ENCODE results near the gene RTL1. TPM values are rescaled to one million over a fixed set of nuclear protein-coding genes. Genes with fewer than 3 reads are reported as not detected.

The RTL1 gene
- total and polyA plus RNA-seq, 2 donors (not counting 3 experiments of a cell fraction or from before 2014, with no cell fraction given): not detected

- DNase-seq (ENCODE audit: low read depth, low spot score): peak; percentile 53
- TF ChIP-seq JUN (IDR thresholded peaks at IDR 0.05; ENCODE audit: borderline replicate concordance, insufficient read depth, insufficient read length, low read depth): no peak
- TF ChIP-seq GATA2 (IDR thresholded peaks at IDR 0.05; ENCODE audit: insufficient read depth, insufficient read length, low read depth, low read length): no peak
- peak; percentile 3 to 18 for TF ChIP-seq CTCF (IDR thresholded peaks at IDR 0.05; ENCODE audit: extremely low read depth in 1 of 2, insufficient read depth in 1 of 2, low read depth in 1 of 2, low read length in 2 of 2)
Observed at GRCh38 chr14:100899884-100900771, 3.4 kb downstream of the RTL1 start.

More at GRCh38 chr14:100899884-100900771, 3.4 kb downstream of the RTL1 start:
- no peak overlapping the region for H3K9ac ChIP-seq (replicated peaks; ENCODE audit: extremely low read depth, insufficient read depth, low read length)
- no peak overlapping the region for H2AFZ ChIP-seq (ENCODE audit: low read depth, low read length)
- ChIA-PET POLR2A (interaction anchor here (0.5 to 0.6 kb wide), 2 partner anchors 23 to 400 kb away, joined by 6 to 7 read pairs; no protein-coding TSS in a partner anchor), CTCF (interaction anchor here (0.7 to 3.7 kb wide), 11 partner anchors 12 to 515 kb away, joined by 3 to 15 read pairs (median 4); no protein-coding TSS in a partner anchor)
- no peaks in the 10 kb centered on the region for H3K79me2 ChIP-seq (ENCODE audit: control insufficient read depth, insufficient read depth, low read length)
- H3K36me3 ChIP-seq (ENCODE audit: control insufficient read depth in 2 of 2, extremely low read depth in 1 of 2, insufficient read depth in 2 of 2, low read length in 2 of 2): peaks cover 0 to 19% of the 10 kb centered on the region in 2 experiments
- intact Hi-C loops (cut with micrococcal nuclease) (loop anchor here (1.0 to 5.0 kb wide), 6 partner anchors 49 to 729 kb away; no protein-coding TSS in a partner anchor), dilution Hi-C loops (cut with MboI; ENCODE audit: extremely low pct_ligation_motif_present, low sequenced_read_pairs) (no loop called here)
- no TSS peak for BruUV-seq (replicated peaks)
- no peak overlapping the region for H3K4me3 ChIP-seq (replicated peaks in 1 of 3; ENCODE audit: insufficient read depth in 1 of 3, low read depth in 1 of 3, low read length in 3 of 3)
- peaks cover 2 to 6% of the 10 kb centered on the region in 2 experiments for H3K27me3 ChIP-seq (ENCODE audit: control insufficient read depth in 2 of 2, insufficient read depth in 2 of 2, low read length in 2 of 2)
- H3K4me2 ChIP-seq (ENCODE audit: insufficient read depth, low read length): peak overlapping the region; percentile 25
- H3K27ac ChIP-seq (ENCODE audit: insufficient read depth, low read depth, low read length): no peak overlapping the region
- H3K4me1 ChIP-seq (ENCODE audit: control insufficient read depth, extremely low read depth, insufficient read depth, low read length): peaks cover 13% of the 10 kb centered on the region
- H3K9me3 ChIP-seq (replicated peaks; ENCODE audit: control insufficient read depth, insufficient read depth, low read length): no peaks in the 10 kb centered on the region
- H3K9me1 ChIP-seq (replicated peaks; ENCODE audit: control insufficient read depth, extremely low read depth, insufficient read depth, low read length): no peaks in the 10 kb centered on the region
- no peaks in the 10 kb centered on the region for H4K20me1 ChIP-seq (replicated peaks; ENCODE audit: control insufficient read depth, extremely low read depth, insufficient read depth, low read length)
- no peak for FAIRE-seq

Data from endothelial cell of umbilical vein (primary cell).